ENCODE data around the gene TMCC3. TPM values are rescaled to one million over a fixed set of nuclear protein-coding genes. Genes with fewer than 3 reads are reported as not detected.
A peak's percentile ranks its signal among the peaks of the same experiment; 100 is the strongest.
"Not testable (repeated sequence)": the region's sequence is repeated elsewhere in the genome, so short reads cannot be mapped to it uniquely, and the experiment has no call there.

The TMCC3 gene
- total RNA-seq, 1 donor from 2014 or later, result 11.0 TPM

DNA sequence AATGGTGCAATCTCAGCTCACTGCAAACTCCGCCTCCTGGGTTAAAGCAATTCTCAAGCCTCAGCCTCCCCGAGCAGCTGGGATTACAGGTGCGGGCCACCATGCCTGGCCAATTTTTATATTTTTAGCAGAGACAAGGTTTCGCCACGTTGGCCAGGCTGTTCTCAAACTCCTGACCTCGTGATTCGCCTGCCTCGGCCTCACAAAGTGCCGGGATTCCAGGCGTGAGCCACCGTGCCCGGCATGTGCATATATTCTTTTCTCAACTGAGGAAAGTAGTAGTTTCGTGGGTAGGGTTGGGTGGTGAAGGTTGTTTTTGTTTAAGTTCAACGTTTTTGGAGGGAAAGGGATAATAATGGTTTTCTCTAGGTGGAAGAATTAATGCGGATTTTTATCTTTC, 96.5 kb downstream of the TMCC3 start:
- TF ChIP-seq CTCF (IDR thresholded peaks at IDR 0.05), result no peak
- DNase-seq (ENCODE audit: low spot score in 2 of 2), result no peak

DNA sequence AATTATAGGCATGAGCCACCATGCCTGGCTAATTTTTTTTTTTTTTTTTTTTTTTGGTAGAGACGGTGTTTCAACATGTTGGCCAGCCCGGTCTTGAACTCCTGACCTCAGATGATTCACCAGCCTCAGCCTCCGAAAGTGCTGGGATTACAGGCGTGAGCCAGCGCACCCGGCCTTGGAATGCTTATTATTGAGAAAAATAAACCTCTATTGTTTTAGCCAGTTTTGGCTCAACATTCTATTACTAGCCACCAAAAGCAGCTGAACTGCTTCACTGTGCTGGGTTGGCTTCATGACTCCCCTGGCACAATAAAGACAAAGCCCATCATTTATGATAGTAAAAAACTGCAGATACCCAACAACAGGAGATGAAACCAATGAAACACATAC, 97.2 kb downstream of the TMCC3 start:
- intact Hi-C loops (cut with DNase I), result no loop called here
- TF ChIP-seq CTCF (IDR thresholded peaks at IDR 0.05), result no peak
- Histone ChIP-seq H3K4me1 (no peaks in the 10 kb centered on the region), H3K36me3 (no peaks in the 10 kb centered on the region), H3K27ac (no peak overlapping the region), H3K27me3 (no peaks in the 10 kb centered on the region), H3K9me3 (no peaks in the 10 kb centered on the region), H3K4me3 (no peak overlapping the region)
- no peak for DNase-seq (ENCODE audit: low spot score in 2 of 2)

More for the DNA sequence above, 96.5 kb downstream of the TMCC3 start:
- no peak overlapping the region for H3K27ac ChIP-seq
- no peaks in the 10 kb centered on the region for H3K27me3 ChIP-seq
- no peaks in the 10 kb centered on the region for H3K36me3 ChIP-seq
- intact Hi-C loops (cut with DNase I), result no loop called here
- H3K4me3 ChIP-seq, result no peak overlapping the region
- H3K9me3 ChIP-seq, result no peaks in the 10 kb centered on the region
- no peaks in the 10 kb centered on the region for H3K4me1 ChIP-seq

- no peaks in the 10 kb centered on the region for H3K27me3 ChIP-seq
- no peaks in the 10 kb centered on the region for H3K4me1 ChIP-seq
- intact Hi-C loops (cut with DNase I), result no loop called here
- H3K4me3 ChIP-seq, result no peak overlapping the region
- DNase-seq (ENCODE audit: low spot score in 2 of 2), result no peak
- no peak overlapping the region for H3K27ac ChIP-seq
- no peaks in the 10 kb centered on the region for H3K36me3 ChIP-seq
- H3K9me3 ChIP-seq, result no peaks in the 10 kb centered on the region
- TF ChIP-seq CTCF (IDR thresholded peaks at IDR 0.05), result no peak
Observed at GRCh38 chr12:94551810-94552209, 98.5 kb downstream of the TMCC3 start.

GRCh38 chr12:94550964-94551363, 99.4 kb downstream of the TMCC3 start:
- no peak overlapping the region for H3K4me3 ChIP-seq
- H3K4me1 ChIP-seq, result no peaks in the 10 kb centered on the region
- H3K27ac ChIP-seq, result no peak overlapping the region
- H3K36me3 ChIP-seq, result no peaks in the 10 kb centered on the region
- TF ChIP-seq CTCF (IDR thresholded peaks at IDR 0.05), result no peak
- intact Hi-C loops (cut with DNase I), result no loop called here
- no peaks in the 10 kb centered on the region for H3K9me3 ChIP-seq
- H3K27me3 ChIP-seq, result no peaks in the 10 kb centered on the region
- no peak for DNase-seq (ENCODE audit: low spot score in 2 of 2)

- not testable (repeated sequence) for DNase-seq (ENCODE audit: low spot score in 2 of 2); H3K4me1 ChIP-seq; H3K4me3 ChIP-seq; H3K27ac ChIP-seq; H3K9me3 ChIP-seq; H3K27me3 ChIP-seq; H3K36me3 ChIP-seq
- intact Hi-C loops (cut with DNase I), result loop anchor here (5.0 kb wide), 1 partner anchor 213 kb away; no protein-coding TSS in a partner anchor
Observed at GRCh38 chr12:94548833-94549232, 101.5 kb downstream of the TMCC3 start.

- Histone ChIP-seq H3K9me3 (no peaks in the 10 kb centered on the region), H3K36me3 (no peaks in the 10 kb centered on the region), H3K27ac (no peak overlapping the region), H3K4me1 (no peaks in the 10 kb centered on the region), H3K4me3 (no peak overlapping the region), H3K27me3 (no peaks in the 10 kb centered on the region)
- intact Hi-C loops (cut with DNase I), result loop anchor here (2.0 to 5.0 kb wide), 2 partner anchors 216 to 791 kb away; no protein-coding TSS in a partner anchor
- DNase-seq (ENCODE audit: low spot score in 2 of 2), result no peak
- peak; percentile 47 to 70 (median 56) for TF ChIP-seq CTCF (IDR thresholded peaks at IDR 0.05)
Observed at GRCh38 chr12:94545935-94546771, 104.2 kb downstream of the TMCC3 start.

All from ascending aorta (tissue), 2 donors.